ENCODE measurements around the gene STARD13. TPM values are rescaled to one million over a fixed set of nuclear protein-coding genes. Genes with fewer than 3 reads are reported as not detected.

The STARD13 gene
- total RNA-seq, 2 donors from 2014 or later, result 18.9 to 29.7 TPM

DNA sequence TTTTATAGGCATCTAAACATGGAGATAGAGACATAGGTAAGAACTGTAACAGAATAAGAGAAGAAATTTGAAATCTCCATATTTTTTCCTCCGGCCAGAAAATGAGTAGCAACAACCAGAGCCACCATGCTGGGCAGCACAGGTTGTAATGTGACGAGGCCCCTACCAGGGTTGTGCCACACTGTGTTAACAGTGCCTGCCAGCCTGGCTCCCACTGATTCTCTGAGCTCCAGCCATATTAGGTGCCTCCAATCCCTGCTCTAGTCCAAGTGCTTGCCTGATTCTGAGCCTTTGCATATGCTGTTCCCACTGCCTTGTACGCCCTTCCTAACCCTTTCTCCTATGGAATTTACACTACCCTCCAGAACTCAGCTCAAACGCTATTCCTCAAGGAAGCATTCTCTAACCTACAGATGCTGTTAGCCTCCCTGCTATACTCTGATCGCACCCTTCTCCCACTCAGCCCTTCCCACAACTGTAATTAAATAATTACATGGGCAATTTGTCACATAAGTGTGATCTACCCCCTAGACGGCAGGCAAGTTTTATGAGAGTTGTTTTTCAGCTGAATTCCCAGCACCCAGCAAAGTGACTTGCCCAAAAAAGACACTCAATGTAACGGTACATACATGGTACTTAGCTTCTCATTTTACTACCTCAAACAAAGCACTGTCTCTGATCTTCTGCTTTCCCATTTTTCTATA, 37.6 kb upstream of the STARD13 start:
- Histone ChIP-seq H3K27me3 (no peaks in the 10 kb centered on the region), H3K9me3 (no peaks in the 10 kb centered on the region), H3K4me1 (no peaks in the 10 kb centered on the region), H3K27ac (no peak overlapping the region), H3K36me3 (replicated peaks in 1 of 2; ENCODE audit: insufficient read depth in 1 of 2, low read depth in 2 of 2) (no peaks in the 10 kb centered on the region), H3K4me3 (no peak overlapping the region)
- intact Hi-C loops (cut with DNase I), result no loop called here
- DNase-seq (no peak), ATAC-seq (no peak)
- WGBS, 2 donors, result 87 to 88% methylated on average over 7 of the region's 7 CpGs
- TF ChIP-seq, protein P1, sequence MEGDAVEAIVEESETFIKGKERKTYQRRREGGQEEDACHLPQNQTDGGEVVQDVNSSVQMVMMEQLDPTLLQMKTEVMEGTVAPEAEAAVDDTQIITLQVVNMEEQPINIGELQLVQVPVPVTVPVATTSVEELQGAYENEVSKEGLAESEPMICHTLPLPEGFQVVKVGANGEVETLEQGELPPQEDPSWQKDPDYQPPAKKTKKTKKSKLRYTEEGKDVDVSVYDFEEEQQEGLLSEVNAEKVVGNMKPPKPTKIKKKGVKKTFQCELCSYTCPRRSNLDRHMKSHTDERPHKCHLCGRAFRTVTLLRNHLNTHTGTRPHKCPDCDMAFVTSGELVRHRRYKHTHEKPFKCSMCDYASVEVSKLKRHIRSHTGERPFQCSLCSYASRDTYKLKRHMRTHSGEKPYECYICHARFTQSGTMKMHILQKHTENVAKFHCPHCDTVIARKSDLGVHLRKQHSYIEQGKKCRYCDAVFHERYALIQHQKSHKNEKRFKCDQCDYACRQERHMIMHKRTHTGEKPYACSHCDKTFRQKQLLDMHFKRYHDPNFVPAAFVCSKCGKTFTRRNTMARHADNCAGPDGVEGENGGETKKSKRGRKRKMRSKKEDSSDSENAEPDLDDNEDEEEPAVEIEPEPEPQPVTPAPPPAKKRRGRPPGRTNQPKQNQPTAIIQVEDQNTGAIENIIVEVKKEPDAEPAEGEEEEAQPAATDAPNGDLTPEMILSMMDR (IDR thresholded peaks at IDR 0.05), result no peak

DNA sequence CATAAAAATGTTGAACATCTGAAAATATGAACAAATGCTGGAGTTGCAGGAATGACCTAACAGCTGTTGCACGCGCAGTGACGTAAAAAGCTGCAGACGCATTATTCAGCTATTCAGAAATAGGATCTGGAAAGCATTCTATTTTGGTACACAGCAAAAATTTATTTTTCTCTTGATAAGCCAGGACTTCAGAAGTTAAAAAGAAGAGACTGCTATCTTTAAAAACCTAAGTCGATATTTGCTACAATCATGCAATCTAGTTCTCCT, 36.9 kb upstream of the STARD13 start:
- peak in 2 of 4 donors; percentile 17 to 22 for DNase-seq
- no peak for TF ChIP-seq POLR2A (IDR thresholded peaks at IDR 0.05)
- intact Hi-C loops (cut with DNase I), result no loop called here
- Histone ChIP-seq H3K9me3 (no peaks in the 10 kb centered on the region), H3K4me3 (no peak overlapping the region), H3K27me3 (no peaks in the 10 kb centered on the region), H3K4me1 (no peaks in the 10 kb centered on the region), H3K36me3 (replicated peaks in 1 of 2; ENCODE audit: insufficient read depth in 1 of 2, low read depth in 2 of 2) (no peaks in the 10 kb centered on the region), H3K27ac (peak overlapping the region in 1 of 4 donors; percentile 9)
- no peak for ATAC-seq
- WGBS, 2 donors, result 66 to 84% methylated on average over 5 of the region's 5 CpGs

DNA sequence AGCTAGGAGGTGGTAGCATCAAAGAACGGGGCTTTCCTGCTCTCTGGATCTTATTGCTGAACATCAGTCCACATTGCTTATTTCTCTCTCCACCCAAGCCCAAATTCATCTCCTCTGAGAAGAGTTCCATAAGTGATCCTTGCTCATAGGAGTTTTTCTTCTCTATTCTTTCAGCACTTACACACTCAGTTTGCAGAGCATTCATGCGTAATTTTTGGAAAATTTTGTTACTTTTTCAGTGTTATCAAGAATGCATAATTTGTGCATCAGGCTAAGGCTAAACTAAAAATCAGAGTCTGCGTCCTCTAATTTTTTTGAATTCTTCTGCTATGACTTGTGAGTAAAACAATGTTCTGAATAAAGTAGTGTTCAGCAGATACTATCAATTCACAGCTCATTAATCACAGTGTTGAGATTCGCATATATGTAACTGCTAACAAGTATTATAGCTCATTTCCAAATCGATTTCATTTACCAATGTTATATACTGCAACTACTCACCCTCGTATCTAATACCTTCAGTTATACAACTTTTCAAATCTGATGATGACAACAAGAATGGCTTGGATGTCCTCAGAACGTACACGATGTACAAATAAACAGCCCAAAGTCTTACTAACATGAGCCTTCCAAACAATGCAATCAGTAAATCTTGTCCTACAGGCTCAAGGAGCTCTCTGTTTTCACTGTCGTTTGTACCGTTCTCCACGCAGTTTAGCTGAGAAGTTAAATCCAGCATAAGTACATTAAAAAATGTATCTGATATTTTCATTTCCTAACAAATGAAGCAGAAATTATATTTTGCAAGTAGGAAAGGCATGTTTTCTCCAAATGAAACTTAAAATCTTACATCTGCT, 36.4 kb upstream of the STARD13 start:
- no peaks in the 10 kb centered on the region for H3K4me1 ChIP-seq
- H3K36me3 ChIP-seq (replicated peaks in 1 of 2; ENCODE audit: insufficient read depth in 1 of 2, low read depth in 2 of 2), result no peaks in the 10 kb centered on the region
- H3K27ac ChIP-seq, result peak overlapping the region in 1 of 4 donors; percentile 9
- intact Hi-C loops (cut with DNase I), result no loop called here
- no peaks in the 10 kb centered on the region for H3K27me3 ChIP-seq
- DNase-seq (no peak), ATAC-seq (no peak)
- H3K4me3 ChIP-seq, result no peak overlapping the region
- TF ChIP-seq, protein P1 (IDR thresholded peaks at IDR 0.05), result no peak
- TF ChIP-seq POLR2A (IDR thresholded peaks at IDR 0.05), result no peak
- WGBS, 2 donors, result 73 to 76% methylated on average over 11 of the region's 11 CpGs
- no peaks in the 10 kb centered on the region for H3K9me3 ChIP-seq

GRCh38 chr13:33319859-33320258, 34.3 kb upstream of the STARD13 start:
- DNase-seq (no peak), ATAC-seq (no peak)
- 97 to 100% methylated on average over 1 of the region's 1 CpG for WGBS, 2 donors
- Histone ChIP-seq H3K27ac (no peak overlapping the region), H3K36me3 (replicated peaks in 1 of 2; ENCODE audit: insufficient read depth in 1 of 2, low read depth in 2 of 2) (no peaks in the 10 kb centered on the region), H3K4me3 (no peak overlapping the region), H3K9me3 (no peaks in the 10 kb centered on the region), H3K27me3 (no peaks in the 10 kb centered on the region), H3K4me1 (no peaks in the 10 kb centered on the region)
- intact Hi-C loops (cut with DNase I), result no loop called here
- TF ChIP-seq, protein P1 (IDR thresholded peaks at IDR 0.05), result no peak
- no peak for TF ChIP-seq POLR2A (IDR thresholded peaks at IDR 0.05)

- H3K27ac ChIP-seq, result no peak overlapping the region
- H3K36me3 ChIP-seq (replicated peaks in 1 of 2; ENCODE audit: insufficient read depth in 1 of 2, low read depth in 2 of 2), result no peaks in the 10 kb centered on the region
- WGBS, 2 donors, result 94% methylated on average over 2 of the region's 2 CpGs
- H3K9me3 ChIP-seq, result no peaks in the 10 kb centered on the region
- DNase-seq (no peak), ATAC-seq (no peak)
- TF ChIP-seq, protein P1 (IDR thresholded peaks at IDR 0.05), result no peak
- TF ChIP-seq POLR2A (IDR thresholded peaks at IDR 0.05), result no peak
- intact Hi-C loops (cut with DNase I), result no loop called here
- no peaks in the 10 kb centered on the region for H3K4me1 ChIP-seq
- no peak overlapping the region for H3K4me3 ChIP-seq
- no peaks in the 10 kb centered on the region for H3K27me3 ChIP-seq
These were observed 33.2 kb upstream of the STARD13 start for GRCh38 chr13:33318744-33319143.
